Heart left ventricle (tissue), 16 donors: ENCODE results near the gene PACRG. TPM values are rescaled to one million over a fixed set of nuclear protein-coding genes. Genes with fewer than 3 reads are reported as not detected.

Source experiments
- ATAC-seq, 4 donors: fragments of 200-7000 bp; cut with Tn5 transposase; one replicate each; pipeline ENCODE4 v1.9.1; 2020 to 2022; ENCODE audit warnings: moderate library complexity in 4 of 4, mild to moderate bottlenecking in 3 of 4, moderate number of reproducible peaks in 1 of 4
- DNase-seq, 5 donors: peaks; one replicate each; pipeline ENCODE4 v3.0.0-alpha.2; 2020
- H3K27ac ChIP-seq, 12 donors: fragments of 200-600 bp; sonication (generic) in 4 of 12; one replicate each; pipeline versions ENCODE4 v1.5.0 to v1.8.0; 2016 to 2022; ENCODE audit warnings: mild to moderate bottlenecking in 2 of 12
- H3K27me3 ChIP-seq, 9 donors: fragments of 200-600 bp; sonication (generic) in 2 of 9; one replicate each; pipeline versions ENCODE4 v1.5.1 to v1.8.0; 2016 to 2022; ENCODE audit warnings: mild to moderate bottlenecking in 3 of 9
- H3K36me3 ChIP-seq, 9 donors: fragments of 200-600 bp; sonication (generic) in 2 of 9; one replicate each; pipeline versions ENCODE4 v1.5.0 to v1.8.0; 2018 to 2022; ENCODE audit warnings: mild to moderate bottlenecking in 2 of 9
- H3K4me1 ChIP-seq, 12 donors: fragments of 200-600 bp; sonication (generic) in 4 of 12; one replicate each; pipeline versions ENCODE4 v1.5.0 to v1.8.0; 2016 to 2022; ENCODE audit warnings: mild to moderate bottlenecking in 3 of 12
- H3K4me3 ChIP-seq, 12 donors: fragments of 200-600 bp; sonication (generic) in 4 of 12; one replicate each; pipeline versions ENCODE4 v1.5.0 to v1.8.0; 2017 to 2022; ENCODE audit warnings: mild to moderate bottlenecking in 9 of 12, moderate library complexity in 4 of 12
- H3K9me3 ChIP-seq, 12 donors: fragments of 200-600 bp; sonication (generic) in 4 of 12; one replicate each; pipeline versions ENCODE4 v1.5.0 to v1.8.0; 2016 to 2022; ENCODE audit warnings: mild to moderate bottlenecking in 1 of 12
- POLR2A ChIP-seq, 2 donors: fragments of 450-650 bp; IDR thresholded peaks; one replicate each; pipeline ENCODE4 v1.6.1; 2017; ENCODE audit warnings: antibody characterized with exemption in 2 of 2, mild to moderate bottlenecking in 2 of 2, moderate library complexity in 2 of 2
- WGBS, 4 donors: extraction: QIAGEN DNeasy Blood & Tissue Kit in 2 of 4; methylation state at CpG; one replicate each; pipeline versions ENCODE4 v1.1.5 to v1.1.7; 2013 to 2018; 5-methylcytosine and 5-hydroxymethylcytosine counted together
- intact Hi-C, 10 donors: fragments of 100-400 bp; cut with DNase I; formaldehyde crosslinking; loops; one replicate each; pipeline versions ENCODE4 v1.11.1 to v1.14.2; 2022
- polyA plus RNA-seq, 2 donors: library from polyadenylated mRNA; stranded (reverse); fragments of 200-250 nt; gene quantifications; one replicate each; pipeline ENCODE4 v1.2.3, GENCODE V29; 2013
- total RNA-seq, 9 donors: library from RNA; depleted of rRNA in 2 of 9; stranded (reverse); fragments of >200 nt in 2 of 9; fragmentation: NEBNext Ultra II Directional in 3 of 9; extraction: Animal tissue kit (Norgen Biotek cat#: 25700) in 3 of 9; gene quantifications; one replicate each; pipeline versions ENCODE4 v1.1.0 to v1.2.4, GENCODE V29; 2016 to 2023
- TF ChIP-seq, protein P1 (sequence below), 12 donors: fragments of 200-600 bp; sonication (generic) in 4 of 12; IDR thresholded peaks; one replicate each; pipeline versions ENCODE4 v1.5.0 to v1.8.0; 2018 to 2022; ENCODE audit warnings: antibody characterized with exemption in 12 of 12, mild to moderate bottlenecking in 5 of 12
- donor health status: ischemic (EF 13 %, LVEDD 7.1; RV severe dilation, severe dysfunction).
- donor health status: healthy with polysubstance abuse.
- donor health status: DM: no; HTN: yes; CAD: no.
- donor health status: DM: no; HTN: no; CAD: no.
- donor health status: ischemic (EF 25% LVEDD 6.9; RV normal size, moderate dysfunction).
- donor health status: ischemic (EF 25% LVEDD 5.7; RV mildly dilated, moderate dysfunction).
- donor health status: healthy.
- donor health status: DM: yes; HTN: yes; CAD: no.
- donor health status: ischemic (EF 35%, LVEDD 5.7; RV mildly dilated, moderate dysfunction).
- donor health status: nonischemic (EF 11% LVEDD 7.7; RV severe dilation, severe dysfunction).
- donor health status: DM: yes; HTN: yes; CAD: no.
- donor health status: PGD.
- donor health status: ischemic (EF 29% LVEDD 5.4; RV normal size, mild dysfunction).
- donor health status: nonischemic (EF 23%, LVEDD 6.1; RV moderate dilation, normal function).

PACRG gene
- total and polyA plus RNA-seq, 11 donors, result 2.0 to 83.3 (median 11.8) TPM

DNA sequence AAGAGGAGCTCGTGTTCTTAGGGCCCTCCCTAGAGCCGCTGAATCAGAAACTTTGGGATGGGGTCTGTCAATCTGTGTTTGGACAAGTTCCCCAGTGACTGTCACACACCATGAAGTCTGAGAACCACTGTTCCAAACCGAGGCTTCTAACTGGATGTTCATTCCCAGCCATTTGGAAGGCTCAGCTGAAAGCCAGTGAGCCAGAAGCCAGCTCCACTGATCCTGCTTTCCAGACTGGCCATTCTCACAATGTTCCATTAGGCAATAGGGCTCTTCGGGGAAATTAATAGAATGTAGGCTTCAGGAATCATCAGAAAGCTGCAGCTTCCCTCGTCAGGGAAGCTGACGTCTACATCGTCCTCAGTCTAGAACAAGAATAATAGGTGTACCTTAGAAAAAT is 595.9 kb downstream of the PACRG start:
- DNase-seq (no peak), ATAC-seq (peak in 3 of 4 donors; percentile 18 to 35 (median 19))
- Histone ChIP-seq H3K27me3 (no peaks in the 10 kb centered on the region), H3K27ac (no peak overlapping the region), H3K36me3 (no peaks in the 10 kb centered on the region), H3K4me3 (no peak overlapping the region), H3K9me3 (no peaks in the 10 kb centered on the region), H3K4me1 (peaks cover 4 to 41% (median 27%) of the 10 kb centered on the region in 12 donors)
- 72 to 80% (median 76%) methylated on average over 7 of the region's 7 CpGs for WGBS, 4 donors
- intact Hi-C loops, result no loop called here
- TF ChIP-seq POLR2A (IDR thresholded peaks at IDR 0.05), result no peak
- TF ChIP-seq, protein P1, sequence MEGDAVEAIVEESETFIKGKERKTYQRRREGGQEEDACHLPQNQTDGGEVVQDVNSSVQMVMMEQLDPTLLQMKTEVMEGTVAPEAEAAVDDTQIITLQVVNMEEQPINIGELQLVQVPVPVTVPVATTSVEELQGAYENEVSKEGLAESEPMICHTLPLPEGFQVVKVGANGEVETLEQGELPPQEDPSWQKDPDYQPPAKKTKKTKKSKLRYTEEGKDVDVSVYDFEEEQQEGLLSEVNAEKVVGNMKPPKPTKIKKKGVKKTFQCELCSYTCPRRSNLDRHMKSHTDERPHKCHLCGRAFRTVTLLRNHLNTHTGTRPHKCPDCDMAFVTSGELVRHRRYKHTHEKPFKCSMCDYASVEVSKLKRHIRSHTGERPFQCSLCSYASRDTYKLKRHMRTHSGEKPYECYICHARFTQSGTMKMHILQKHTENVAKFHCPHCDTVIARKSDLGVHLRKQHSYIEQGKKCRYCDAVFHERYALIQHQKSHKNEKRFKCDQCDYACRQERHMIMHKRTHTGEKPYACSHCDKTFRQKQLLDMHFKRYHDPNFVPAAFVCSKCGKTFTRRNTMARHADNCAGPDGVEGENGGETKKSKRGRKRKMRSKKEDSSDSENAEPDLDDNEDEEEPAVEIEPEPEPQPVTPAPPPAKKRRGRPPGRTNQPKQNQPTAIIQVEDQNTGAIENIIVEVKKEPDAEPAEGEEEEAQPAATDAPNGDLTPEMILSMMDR (IDR thresholded peaks at IDR 0.05), result no peak

DNA sequence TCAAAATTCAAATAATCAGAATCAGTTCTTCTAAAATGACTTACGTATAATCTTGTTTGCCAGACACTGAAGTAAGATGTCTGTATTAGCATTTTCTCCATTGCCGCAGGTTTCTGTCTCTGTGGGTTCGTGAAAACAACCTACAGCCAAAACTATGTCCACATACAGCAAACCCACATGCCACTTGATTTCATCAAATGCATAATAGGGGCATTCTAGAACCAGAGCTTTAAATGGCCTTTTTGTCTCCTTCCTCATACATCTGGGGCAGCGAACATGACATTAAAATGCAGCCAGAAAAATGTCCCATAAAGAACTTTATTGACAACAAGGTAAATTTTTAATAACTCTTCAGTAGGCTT is 596.5 kb downstream of the PACRG start:
- H3K4me3 ChIP-seq, result no peak overlapping the region
- peaks cover 0 to 37% (median 23%) of the 10 kb centered on the region in 12 donors for H3K4me1 ChIP-seq
- intact Hi-C loops, result no loop called here
- 91 to 95% (median 93%) methylated on average over 4 of the region's 4 CpGs for WGBS, 4 donors
- no peaks in the 10 kb centered on the region for H3K36me3 ChIP-seq
- no peaks in the 10 kb centered on the region for H3K9me3 ChIP-seq
- DNase-seq, result no peak
- no peaks in the 10 kb centered on the region for H3K27me3 ChIP-seq
- H3K27ac ChIP-seq, result peak overlapping the region in 1 of 12 donors; percentile 3
- ATAC-seq, result no peak
- TF ChIP-seq, protein P1 (IDR thresholded peaks at IDR 0.05), result no peak
- TF ChIP-seq POLR2A (IDR thresholded peaks at IDR 0.05), result no peak

DNA sequence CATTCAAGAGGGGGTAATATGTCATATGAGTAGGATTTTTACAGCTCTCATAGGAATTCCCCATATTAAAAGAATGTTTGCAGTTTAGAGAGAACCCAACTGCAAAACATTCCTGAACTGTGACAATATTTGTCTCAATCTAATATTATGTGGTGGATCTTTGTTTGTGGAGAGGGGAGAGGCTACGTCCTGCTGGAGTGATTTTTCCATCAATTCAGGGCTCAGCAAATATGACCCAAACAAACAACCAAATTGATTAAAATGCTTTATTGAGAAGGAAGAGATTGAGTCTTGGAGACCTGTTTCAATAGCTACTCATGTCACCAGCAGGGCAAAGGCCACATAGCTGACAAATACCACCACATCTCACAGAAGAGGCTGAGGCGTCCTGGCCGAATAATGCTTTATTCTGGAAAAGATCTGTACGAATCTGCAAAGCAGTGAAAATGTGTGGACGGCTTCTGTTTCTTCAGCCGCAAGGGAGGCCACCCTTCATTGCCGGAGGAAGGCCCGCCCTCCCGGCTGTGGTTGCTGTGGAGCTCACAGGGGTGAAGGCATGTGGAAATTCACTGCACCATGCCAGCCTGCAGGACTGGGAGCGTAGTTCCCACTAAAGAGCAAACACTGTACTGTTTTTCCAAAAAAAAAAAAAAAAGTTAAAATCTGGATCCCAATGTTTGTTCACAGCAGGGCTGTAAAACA is 597.1 kb downstream of the PACRG start:
- intact Hi-C loops, result no loop called here
- H3K4me1 ChIP-seq, result peaks cover 0 to 33% (median 21%) of the 10 kb centered on the region in 12 donors
- no peaks in the 10 kb centered on the region for H3K9me3 ChIP-seq
- H3K27me3 ChIP-seq, result no peaks in the 10 kb centered on the region
- WGBS, 4 donors, result 49 to 68% (median 56%) methylated on average over 10 of the region's 10 CpGs
- peak overlapping the region in 4 of 12 donors; percentile 4 to 32 (median 18) for H3K27ac ChIP-seq
- no peak overlapping the region for H3K4me3 ChIP-seq
- TF ChIP-seq, protein P1 (IDR thresholded peaks at IDR 0.05), result no peak
- no peak for TF ChIP-seq POLR2A (IDR thresholded peaks at IDR 0.05)
- H3K36me3 ChIP-seq, result no peaks in the 10 kb centered on the region
- peak in 3 of 4 donors; percentile 62 to 69 (median 69) for ATAC-seq
- peak in 2 of 5 donors; percentile 58 to 68 for DNase-seq

DNA sequence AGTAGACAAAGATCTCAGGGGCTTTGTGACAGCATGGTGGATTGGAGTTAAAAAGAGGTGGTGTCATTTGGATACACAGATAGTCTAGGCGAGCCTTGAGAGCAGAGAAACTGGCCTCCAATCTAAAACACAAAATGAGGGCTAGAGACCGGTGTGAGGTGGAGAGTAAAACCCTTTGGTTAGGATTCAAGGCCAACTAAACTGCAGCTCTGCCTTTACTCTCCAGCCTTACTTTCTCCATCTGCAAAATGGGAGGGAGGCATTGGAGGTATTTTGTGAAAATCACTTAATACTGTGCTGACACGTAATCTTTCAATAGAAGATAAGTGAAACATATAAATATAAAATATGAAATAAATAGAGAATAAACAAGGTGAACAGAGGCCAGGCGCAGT is 597.6 kb downstream of the PACRG start:
- no peak overlapping the region for H3K4me3 ChIP-seq
- TF ChIP-seq, protein P1 (IDR thresholded peaks at IDR 0.05), result no peak
- TF ChIP-seq POLR2A (IDR thresholded peaks at IDR 0.05), result no peak
- no peak for ATAC-seq
- DNase-seq, result no peak
- no peaks in the 10 kb centered on the region for H3K27me3 ChIP-seq
- intact Hi-C loops, result no loop called here
- WGBS, 4 donors, result 89 to 95% (median 93%) methylated on average over 4 of the region's 4 CpGs
- no peaks in the 10 kb centered on the region for H3K36me3 ChIP-seq
- peak overlapping the region in 4 of 12 donors; percentile 4 to 32 (median 18) for H3K27ac ChIP-seq
- peaks cover 0 to 34% (median 20%) of the 10 kb centered on the region in 12 donors for H3K4me1 ChIP-seq
- no peaks in the 10 kb centered on the region for H3K9me3 ChIP-seq
